ENCODE results near the gene RFC1. TPM values are rescaled to one million over a fixed set of nuclear protein-coding genes. Genes with fewer than 3 reads are reported as not detected.
A peak's percentile ranks its signal among the peaks of the same experiment; 100 is the strongest.

RFC1 gene
- polyA plus RNA-seq, 1 experiment, result 35.7 TPM

DNA sequence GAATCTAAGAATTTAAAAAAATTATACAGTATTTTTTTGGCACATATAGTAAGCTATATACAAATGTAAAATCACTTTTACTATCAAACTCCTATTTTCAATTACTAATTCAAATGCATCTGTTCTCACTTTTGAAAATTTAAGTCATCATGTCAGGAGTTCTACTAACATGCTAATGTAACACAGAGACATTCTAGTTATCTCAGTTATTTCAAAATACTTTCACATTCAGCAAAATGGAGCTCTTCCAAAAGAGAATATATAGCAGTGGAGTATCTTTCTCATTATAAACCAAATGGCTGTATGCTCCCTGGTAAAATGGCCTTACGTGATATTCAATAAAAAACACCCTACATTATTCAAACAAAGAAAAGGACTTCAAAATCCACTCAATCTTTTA, 42.3 kb downstream of the RFC1 start:
- CTCF ChIA-PET, result no interaction called here

DNA sequence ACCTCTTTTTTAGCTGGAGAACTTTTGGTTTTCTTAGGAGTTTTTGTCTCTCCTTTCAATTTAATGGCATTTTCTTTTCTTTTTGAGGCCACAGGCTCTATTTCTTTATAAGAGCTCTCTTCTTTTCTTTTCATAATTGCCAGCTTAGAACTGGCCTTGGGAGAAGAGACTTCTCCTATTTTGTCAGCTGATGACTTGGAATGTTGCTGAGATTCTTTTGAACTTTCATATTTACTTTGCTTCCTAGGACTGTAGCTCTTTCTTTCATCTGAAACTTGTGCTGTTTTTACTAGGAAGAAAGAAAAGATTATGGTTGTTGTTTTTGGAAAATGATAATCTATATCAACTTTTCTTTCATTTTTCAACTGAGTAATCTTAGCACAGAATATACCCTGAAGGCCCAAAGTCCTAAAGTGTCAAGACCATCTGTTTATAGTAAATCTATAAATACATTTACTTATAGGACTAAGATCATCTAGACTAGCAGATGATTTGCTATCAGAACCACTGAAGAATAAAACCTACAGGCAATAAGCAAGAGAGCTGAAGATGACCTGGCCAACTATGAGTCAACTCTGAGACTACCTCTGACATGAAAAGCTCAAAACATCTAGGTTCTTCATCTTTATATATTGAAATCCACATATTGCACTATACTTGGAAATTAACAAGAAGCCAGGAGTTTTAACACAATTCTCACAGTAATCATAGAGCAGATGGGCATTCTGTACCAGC, 45.6 kb downstream of the RFC1 start:
- peak overlapping the region; percentile 54 for H3K27ac ChIP-seq (ENCODE audit: low read depth, low read length)
- TF ChIP-seq, protein P1, sequence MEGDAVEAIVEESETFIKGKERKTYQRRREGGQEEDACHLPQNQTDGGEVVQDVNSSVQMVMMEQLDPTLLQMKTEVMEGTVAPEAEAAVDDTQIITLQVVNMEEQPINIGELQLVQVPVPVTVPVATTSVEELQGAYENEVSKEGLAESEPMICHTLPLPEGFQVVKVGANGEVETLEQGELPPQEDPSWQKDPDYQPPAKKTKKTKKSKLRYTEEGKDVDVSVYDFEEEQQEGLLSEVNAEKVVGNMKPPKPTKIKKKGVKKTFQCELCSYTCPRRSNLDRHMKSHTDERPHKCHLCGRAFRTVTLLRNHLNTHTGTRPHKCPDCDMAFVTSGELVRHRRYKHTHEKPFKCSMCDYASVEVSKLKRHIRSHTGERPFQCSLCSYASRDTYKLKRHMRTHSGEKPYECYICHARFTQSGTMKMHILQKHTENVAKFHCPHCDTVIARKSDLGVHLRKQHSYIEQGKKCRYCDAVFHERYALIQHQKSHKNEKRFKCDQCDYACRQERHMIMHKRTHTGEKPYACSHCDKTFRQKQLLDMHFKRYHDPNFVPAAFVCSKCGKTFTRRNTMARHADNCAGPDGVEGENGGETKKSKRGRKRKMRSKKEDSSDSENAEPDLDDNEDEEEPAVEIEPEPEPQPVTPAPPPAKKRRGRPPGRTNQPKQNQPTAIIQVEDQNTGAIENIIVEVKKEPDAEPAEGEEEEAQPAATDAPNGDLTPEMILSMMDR (IDR thresholded peaks at IDR 0.05; ENCODE audit: low read depth, low read length), result no peak
- no peaks in the 10 kb centered on the region for H3K27me3 ChIP-seq (ENCODE audit: control insufficient read depth, insufficient read depth, low read length)
- no peaks in the 10 kb centered on the region; the same call in 1 of the 2 replicates for H3K9me3 ChIP-seq (ENCODE audit: control insufficient read depth, insufficient read depth, low read length)
- H3K4me3 ChIP-seq (ENCODE audit: low read depth, low read length), result no peak overlapping the region
- CTCF ChIA-PET, result interaction anchor here (0.5 to 0.8 kb wide), 5 partner anchors 30 to 1315 kb away, joined by 4 to 6 read pairs (median 4); no protein-coding TSS in a partner anchor
- DNase-seq (ENCODE audit: low read depth, low spot score), result no peak
- POLR2A ChIA-PET, result interaction anchor here (0.7 kb wide), 1 partner anchor 11 kb away, joined by 6 read pairs; no protein-coding TSS in a partner anchor

More for the DNA sequence above, 42.3 kb downstream of the RFC1 start:
- Histone ChIP-seq H3K27ac (ENCODE audit: low read depth, low read length) (no peak overlapping the region), H3K9me3 (ENCODE audit: control insufficient read depth, insufficient read depth, low read length) (no peaks in the 10 kb centered on the region), H3K27me3 (ENCODE audit: control insufficient read depth, insufficient read depth, low read length) (no peaks in the 10 kb centered on the region), H3K4me3 (ENCODE audit: low read depth, low read length) (no peak overlapping the region)
- POLR2A ChIA-PET, result no interaction called here
- TF ChIP-seq, protein P1 (IDR thresholded peaks at IDR 0.05; ENCODE audit: low read depth, low read length), result no peak
- no peak for DNase-seq (ENCODE audit: low read depth, low spot score)

DNA sequence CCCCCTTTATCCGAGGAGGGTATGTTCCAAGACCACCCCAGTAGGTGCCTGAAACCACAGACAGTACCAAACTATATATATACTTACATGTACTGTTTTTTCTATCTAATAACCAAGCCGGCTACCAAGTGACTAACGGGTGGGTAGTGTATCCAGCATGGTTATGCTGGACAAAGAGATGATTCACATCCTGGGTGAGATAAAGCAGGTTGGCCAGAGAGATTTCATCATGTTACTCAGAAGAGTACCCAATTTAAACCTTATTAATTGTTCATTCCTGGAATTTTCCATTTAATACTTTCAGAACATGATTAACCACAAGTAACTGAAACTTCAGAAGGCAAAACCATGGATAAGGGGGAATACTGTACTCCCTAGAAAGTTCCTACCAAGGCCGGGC, 46.5 kb downstream of the RFC1 start:
- no peaks in the 10 kb centered on the region; the same call in 1 of the 2 replicates for H3K9me3 ChIP-seq (ENCODE audit: control insufficient read depth, insufficient read depth, low read length)
- TF ChIP-seq, protein P1 (IDR thresholded peaks at IDR 0.05; ENCODE audit: low read depth, low read length), result no peak
- DNase-seq (ENCODE audit: low read depth, low spot score), result peak; percentile 63
- POLR2A ChIA-PET, result no interaction called here
- peak overlapping the region; percentile 54 for H3K27ac ChIP-seq (ENCODE audit: low read depth, low read length)
- CTCF ChIA-PET, result interaction anchor here (0.8 kb wide), 1 partner anchor 30 kb away, joined by 4 read pairs; no protein-coding TSS in a partner anchor
- H3K4me3 ChIP-seq (ENCODE audit: low read depth, low read length), result no peak overlapping the region
- no peaks in the 10 kb centered on the region for H3K27me3 ChIP-seq (ENCODE audit: control insufficient read depth, insufficient read depth, low read length)

DNA sequence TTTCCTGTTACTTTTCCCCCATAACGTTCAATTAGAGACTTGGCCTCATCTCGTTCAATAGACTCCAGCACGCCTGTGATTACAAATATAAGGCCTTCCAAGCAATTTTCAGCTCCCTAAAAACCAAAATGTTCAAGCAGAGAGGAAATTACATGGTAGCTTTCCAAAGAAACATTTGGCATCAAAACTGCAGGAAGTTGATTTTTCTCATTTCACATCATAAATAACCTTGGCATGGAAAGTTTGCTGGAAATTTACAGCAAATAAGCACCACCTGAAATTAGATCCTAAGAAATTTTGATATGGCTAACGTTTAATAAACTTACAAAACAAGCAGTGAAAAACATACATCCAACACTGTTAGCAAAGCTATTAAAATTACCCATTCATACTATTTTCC, 53.3 kb downstream of the RFC1 start:
- H3K27ac ChIP-seq (ENCODE audit: low read depth, low read length), result no peak overlapping the region
- CTCF ChIA-PET, result no interaction called here
- no peaks in the 10 kb centered on the region for H3K27me3 ChIP-seq (ENCODE audit: control insufficient read depth, insufficient read depth, low read length)
- TF ChIP-seq, protein P1 (IDR thresholded peaks at IDR 0.05; ENCODE audit: low read depth, low read length), result no peak
- DNase-seq (ENCODE audit: low read depth, low spot score), result no peak
- no peak overlapping the region for H3K4me3 ChIP-seq (ENCODE audit: low read depth, low read length)
- POLR2A ChIA-PET, result no interaction called here
- H3K9me3 ChIP-seq (ENCODE audit: control insufficient read depth, insufficient read depth, low read length), result no peaks in the 10 kb centered on the region; the same call in 1 of the 2 replicates

DNA sequence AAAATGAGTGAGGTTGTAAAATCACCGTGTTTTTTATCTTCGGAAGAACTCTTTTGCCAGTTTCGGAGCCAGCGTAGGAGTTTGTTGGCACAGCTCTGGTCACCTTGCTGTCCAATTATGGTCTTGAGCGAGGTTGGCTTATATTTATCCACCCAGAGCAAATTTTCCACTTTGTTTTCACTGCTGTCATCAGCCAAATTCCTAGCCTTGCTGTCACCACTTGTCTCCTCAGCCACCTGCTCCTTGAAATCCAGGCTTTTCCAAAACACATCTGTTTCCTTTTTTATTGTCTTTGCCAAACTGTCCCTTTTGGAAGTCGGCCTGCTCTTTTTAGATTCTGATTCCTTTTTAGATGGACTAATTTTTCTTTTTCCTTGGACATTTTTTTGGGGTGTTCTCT, 57.6 kb downstream of the RFC1 start:
- POLR2A ChIA-PET, result no interaction called here

More for the DNA sequence above, 57.6 kb downstream of the RFC1 start:
- Histone ChIP-seq H3K27ac (ENCODE audit: low read depth, low read length) (no peak overlapping the region), H3K27me3 (ENCODE audit: control insufficient read depth, insufficient read depth, low read length) (no peaks in the 10 kb centered on the region), H3K4me3 (ENCODE audit: low read depth, low read length) (no peak overlapping the region), H3K9me3 (ENCODE audit: control insufficient read depth, insufficient read depth, low read length) (no peaks in the 10 kb centered on the region)
- CTCF ChIA-PET, result no interaction called here
- no peak for DNase-seq (ENCODE audit: low read depth, low spot score)
- TF ChIP-seq, protein P1 (IDR thresholded peaks at IDR 0.05; ENCODE audit: low read depth, low read length), result no peak
